AG09309 (cell line): ENCODE results near the gene SLC37A1.

Experiments
- DNase-seq: peaks from one replicate; pipeline ENCODE4 v3.0.0-alpha.2; 2010; ENCODE audit warnings: low read depth
- H3K4me3 ChIP-seq: 2 replicates; pipeline ENCODE4 v1.5.1; 2011; ENCODE audit warnings: mild to moderate bottlenecking, low read depth, low read length, moderate library complexity; ENCODE audit not compliant: control insufficient read depth
- CTCF ChIP-seq: IDR thresholded peaks from 2 replicates; pipeline ENCODE4 v1.5.1; 2011; ENCODE audit warnings: mild to moderate bottlenecking, low read depth, low read length, inconsistent platforms; ENCODE audit not compliant: insufficient read depth, control insufficient read depth; ENCODE audit errors: missing control alignments

The SLC37A1 gene

GRCh38 chr21:42513985-42514882 is 582 bp downstream of the SLC37A1 start:
- TF ChIP-seq CTCF: no peak
- H3K4me3 ChIP-seq: peak overlapping the region; percentile 43
- DNase-seq: no peak

DNA sequence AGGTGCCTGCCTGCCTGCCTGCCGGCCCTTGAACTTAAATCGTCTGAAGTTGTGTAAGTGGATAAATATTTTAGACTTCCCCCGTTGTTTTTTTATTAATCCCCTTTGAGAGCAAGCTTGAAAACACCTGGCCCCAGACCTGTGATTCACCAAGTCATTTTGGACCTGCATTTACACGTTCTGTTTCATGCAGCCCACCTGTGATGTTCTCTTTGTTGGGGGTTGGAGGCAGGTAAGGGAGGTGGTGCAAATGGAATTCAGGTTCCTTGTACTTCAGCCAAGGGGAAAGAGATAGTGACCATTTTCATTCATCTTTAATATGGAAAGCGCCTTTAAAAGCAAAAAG is 1.2 kb downstream of the SLC37A1 start:
- no peak for TF ChIP-seq CTCF
- H3K4me3 ChIP-seq: no peak overlapping the region; the same call in 1 of the 2 replicates
- DNase-seq: no peak

- no peak overlapping the region for H3K4me3 ChIP-seq
- no peak for DNase-seq
- TF ChIP-seq CTCF: no peak
Measured at GRCh38 chr21:42515708-42516502, 2.3 kb downstream of the SLC37A1 start.

- DNase-seq: peak; percentile 32
- no peak overlapping the region for H3K4me3 ChIP-seq
- no peak for TF ChIP-seq CTCF
Measured at GRCh38 chr21:42518215-42518614, 4.6 kb downstream of the SLC37A1 start.

GRCh38 chr21:42518626-42519025 is 5.0 kb downstream of the SLC37A1 start:
- DNase-seq: no peak
- no peak for TF ChIP-seq CTCF
- H3K4me3 ChIP-seq: no peak overlapping the region

DNA sequence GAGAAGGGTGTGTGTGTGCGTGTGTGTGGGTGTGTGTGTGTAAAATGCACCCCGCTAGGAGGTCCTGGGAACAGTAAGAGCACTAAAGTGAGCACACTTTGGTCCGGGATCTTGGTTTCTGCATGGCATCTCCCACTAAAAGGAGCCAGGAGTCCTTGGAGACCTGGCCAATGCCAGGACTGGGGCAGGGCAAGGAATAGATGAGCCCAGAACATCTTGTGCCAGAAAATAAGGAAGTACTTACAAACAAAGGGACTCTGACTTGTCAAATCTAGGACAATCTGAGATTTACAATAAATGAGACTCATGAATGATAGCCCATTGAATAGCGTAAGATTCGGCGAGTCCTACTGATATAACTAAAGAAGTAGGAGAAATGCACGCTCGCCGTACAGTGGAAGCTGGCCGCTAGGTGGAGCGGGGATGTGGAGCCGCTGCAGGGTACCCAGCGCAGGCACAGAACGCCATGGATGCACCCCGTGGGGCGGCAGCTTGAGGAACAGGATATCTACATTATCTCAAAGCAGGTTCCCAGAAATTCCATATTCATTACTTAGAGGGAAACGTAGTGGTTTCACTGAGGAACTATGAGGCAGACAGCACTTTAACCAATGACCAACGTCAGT is 7.1 kb downstream of the SLC37A1 start:
- DNase-seq: no peak
- no peak overlapping the region for H3K4me3 ChIP-seq
- no peak for TF ChIP-seq CTCF
